Testis (tissue), 3 donors: Measurements from ENCODE around the gene NACC2. TPM values are rescaled to one million over a fixed set of nuclear protein-coding genes. Genes with fewer than 3 reads are reported as not detected.
"Not testable (repeated sequence)": the region's sequence is repeated elsewhere in the genome, so short reads cannot be mapped to it uniquely, and the experiment has no call there.

Experiments
- DNase-seq: peaks from one replicate; pipeline ENCODE4 v3.0.0-alpha.2; 2019
- H3K27ac ChIP-seq, 2 donors: fragments of 200-600 bp; sonication (generic); one replicate each; pipeline ENCODE4 v1.5.1; 2019
- H3K27me3 ChIP-seq: fragments of 200-600 bp; sonication (generic); one replicate; pipeline ENCODE4 v1.5.1; 2019
- H3K36me3 ChIP-seq: fragments of 200-600 bp; sonication (generic); one replicate; pipeline ENCODE4 v1.5.1; 2017; ENCODE audit warnings: low read depth; ENCODE audit errors: missing control alignments
- H3K4me1 ChIP-seq: fragments of 200-600 bp; sonication (generic); one replicate; pipeline ENCODE4 v1.5.1; 2019
- H3K4me3 ChIP-seq, 2 donors: fragments of 200-600 bp; sonication (generic); one replicate each; pipeline ENCODE4 v1.5.1; 2017 to 2019
- H3K9me3 ChIP-seq: fragments of 200-600 bp; sonication (generic); one replicate; pipeline ENCODE4 v1.5.1; 2017
- POLR2A ChIP-seq: fragments of 450-650 bp; IDR thresholded peaks from one replicate; pipeline ENCODE4 v1.6.1; 2017; ENCODE audit warnings: antibody characterized with exemption, mild to moderate bottlenecking, moderate library complexity
- WGBS, 2 donors: methylation state at CpG; one replicate each; pipeline ENCODE4 v1.1.5; 2018; 5-methylcytosine and 5-hydroxymethylcytosine counted together
- intact Hi-C: fragments of 100-400 bp; cut with DNase I; formaldehyde crosslinking; loops from one replicate; pipeline ENCODE4 v1.15.1; 2023; ENCODE audit warnings: low total_unique reads
- polyA plus RNA-seq: library from polyadenylated mRNA; stranded (reverse); fragments of 350-450 nt; fragmentation: Illumina TruSeq; extraction: RNeasy Lipid Tissue Mini Kit (QIAGEN cat#74804); gene quantifications from one replicate; pipeline ENCODE4 v1.2.3, GENCODE V29; 2014; ENCODE audit warnings: low read depth, low replicate concordance; ENCODE audit not compliant: insufficient read depth
- total RNA-seq, 2 donors: library from RNA; depleted of rRNA; stranded (reverse); fragments of >200 nt; gene quantifications; one replicate each; pipeline ENCODE4 v1.2.3, GENCODE V29; 2016
- TF ChIP-seq, protein P1 (sequence below), 3 experiments: fragments of 450-650 bp in 2 of 3; fragments of 200-600 bp in 1 of 3; sonication (generic) in 1 of 3; IDR thresholded peaks; one replicate each; pipeline ENCODE4 v1.5.1; 2016 to 2019; ENCODE audit warnings: antibody characterized with exemption in 3 of 3, mild to moderate bottlenecking in 2 of 3, moderate library complexity in 1 of 3

Gene NACC2
- total and polyA plus RNA-seq, 3 donors from 2014 or later, result 29.3 to 49.7 (median 49.5) TPM

GRCh38 chr9:136104488-136104800, 9.4 kb upstream of the NACC2 start:
- TF ChIP-seq, protein P1, sequence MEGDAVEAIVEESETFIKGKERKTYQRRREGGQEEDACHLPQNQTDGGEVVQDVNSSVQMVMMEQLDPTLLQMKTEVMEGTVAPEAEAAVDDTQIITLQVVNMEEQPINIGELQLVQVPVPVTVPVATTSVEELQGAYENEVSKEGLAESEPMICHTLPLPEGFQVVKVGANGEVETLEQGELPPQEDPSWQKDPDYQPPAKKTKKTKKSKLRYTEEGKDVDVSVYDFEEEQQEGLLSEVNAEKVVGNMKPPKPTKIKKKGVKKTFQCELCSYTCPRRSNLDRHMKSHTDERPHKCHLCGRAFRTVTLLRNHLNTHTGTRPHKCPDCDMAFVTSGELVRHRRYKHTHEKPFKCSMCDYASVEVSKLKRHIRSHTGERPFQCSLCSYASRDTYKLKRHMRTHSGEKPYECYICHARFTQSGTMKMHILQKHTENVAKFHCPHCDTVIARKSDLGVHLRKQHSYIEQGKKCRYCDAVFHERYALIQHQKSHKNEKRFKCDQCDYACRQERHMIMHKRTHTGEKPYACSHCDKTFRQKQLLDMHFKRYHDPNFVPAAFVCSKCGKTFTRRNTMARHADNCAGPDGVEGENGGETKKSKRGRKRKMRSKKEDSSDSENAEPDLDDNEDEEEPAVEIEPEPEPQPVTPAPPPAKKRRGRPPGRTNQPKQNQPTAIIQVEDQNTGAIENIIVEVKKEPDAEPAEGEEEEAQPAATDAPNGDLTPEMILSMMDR (IDR thresholded peaks at IDR 0.05), result no peak
- TF ChIP-seq POLR2A, result no peak
- no peaks in the 10 kb centered on the region for H3K9me3 ChIP-seq
- no peaks in the 10 kb centered on the region for H3K27me3 ChIP-seq
- no peak overlapping the region for H3K27ac ChIP-seq
- 75% methylated on average over 1 of the region's 1 CpG; no CpG with 5 or more reads in 1 of the 2 donors for WGBS, 2 donors
- DNase-seq, result no peak
- no peak overlapping the region for H3K4me3 ChIP-seq
- H3K36me3 ChIP-seq, result no peaks in the 10 kb centered on the region
- intact Hi-C loops, result no loop called here
- H3K4me1 ChIP-seq, result peaks cover 10% of the 10 kb centered on the region

DNA sequence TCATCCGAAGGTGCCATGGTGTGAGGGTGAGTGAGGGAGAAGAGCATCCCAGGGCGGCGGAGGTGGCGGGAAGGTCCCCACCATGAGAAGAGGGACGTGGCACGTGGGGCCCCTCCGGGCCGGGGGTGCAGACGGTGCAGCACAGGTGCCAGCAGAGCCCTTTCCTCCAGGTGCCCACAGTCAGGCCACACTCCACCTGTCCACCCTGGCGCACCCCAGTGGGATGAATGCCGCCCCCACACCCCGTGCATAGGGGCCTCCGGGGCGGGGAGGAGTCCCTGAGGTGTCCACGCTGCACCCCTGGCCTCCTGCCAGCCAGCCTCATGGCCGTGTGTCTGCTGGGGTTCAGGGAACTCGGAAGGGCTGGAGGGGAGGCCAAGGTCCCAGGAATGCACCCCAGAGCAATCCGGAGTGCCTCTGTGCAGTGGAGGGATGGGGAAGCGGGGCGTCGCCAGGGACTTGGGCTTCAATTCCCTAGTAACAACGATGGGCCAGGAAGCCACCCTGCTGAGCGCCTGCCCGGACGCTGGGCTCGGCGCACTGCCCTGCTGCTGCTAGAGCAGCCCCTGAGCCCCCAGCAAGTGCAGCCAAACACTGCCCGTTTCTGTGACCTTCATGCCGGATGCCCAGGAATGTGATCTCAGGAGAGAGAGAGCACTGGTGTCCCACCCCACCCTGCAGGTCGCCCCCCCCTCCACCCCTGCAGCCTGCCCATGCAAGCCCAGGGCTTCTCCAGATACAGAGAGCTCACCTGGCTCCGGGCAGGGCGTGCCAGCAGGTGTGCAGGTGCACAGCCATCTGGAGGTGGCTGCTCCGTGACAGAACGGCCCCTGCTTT, 8.8 kb upstream of the NACC2 start:
- 64 to 71% methylated on average over 3 to 34 of the region's 34 CpGs for WGBS, 2 donors
- H3K9me3 ChIP-seq, result no peaks in the 10 kb centered on the region
- H3K4me1 ChIP-seq, result peaks cover 5% of the 10 kb centered on the region

DNA sequence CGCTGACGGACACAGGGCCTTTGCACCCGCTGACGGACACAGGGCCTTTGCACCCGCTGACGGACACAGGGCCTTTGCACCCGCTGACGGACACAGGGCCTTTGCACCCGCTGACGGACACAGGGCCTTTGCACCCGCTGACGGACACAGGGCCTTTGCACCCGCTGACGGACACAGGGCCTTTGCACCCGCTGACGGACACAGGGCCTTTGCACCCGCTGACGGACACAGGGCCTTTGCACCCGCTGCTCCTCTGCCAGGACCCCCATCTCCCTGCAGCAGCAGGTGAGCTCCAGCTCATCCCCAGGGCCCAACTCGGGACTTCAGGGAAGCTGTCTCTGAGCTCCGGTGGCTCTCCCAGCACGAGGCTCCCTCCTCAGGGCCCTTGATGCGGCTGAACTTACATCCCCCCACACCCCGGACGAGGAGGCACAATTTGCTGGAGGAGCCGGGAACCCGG, 6.6 kb upstream of the NACC2 start:
- H3K4me3 ChIP-seq, H3K4me1 ChIP-seq, H3K27me3 ChIP-seq, H3K36me3 ChIP-seq, H3K9me3 ChIP-seq, intact Hi-C loops, H3K27ac ChIP-seq, DNase-seq: not testable (repeated sequence)
- 92% methylated on average over 12 of the region's 27 CpGs; no CpG with 5 or more reads in 1 of the 2 donors for WGBS, 2 donors

More for the DNA sequence above, 8.8 kb upstream of the NACC2 start:
- intact Hi-C loops, result no loop called here
- Histone ChIP-seq H3K36me3 (no peaks in the 10 kb centered on the region), H3K4me3 (no peak overlapping the region), H3K27me3 (no peaks in the 10 kb centered on the region), H3K27ac (no peak overlapping the region)
- TF ChIP-seq, protein P1 (IDR thresholded peaks at IDR 0.05), result no peak
- TF ChIP-seq POLR2A, result no peak
- DNase-seq, result no peak

DNA sequence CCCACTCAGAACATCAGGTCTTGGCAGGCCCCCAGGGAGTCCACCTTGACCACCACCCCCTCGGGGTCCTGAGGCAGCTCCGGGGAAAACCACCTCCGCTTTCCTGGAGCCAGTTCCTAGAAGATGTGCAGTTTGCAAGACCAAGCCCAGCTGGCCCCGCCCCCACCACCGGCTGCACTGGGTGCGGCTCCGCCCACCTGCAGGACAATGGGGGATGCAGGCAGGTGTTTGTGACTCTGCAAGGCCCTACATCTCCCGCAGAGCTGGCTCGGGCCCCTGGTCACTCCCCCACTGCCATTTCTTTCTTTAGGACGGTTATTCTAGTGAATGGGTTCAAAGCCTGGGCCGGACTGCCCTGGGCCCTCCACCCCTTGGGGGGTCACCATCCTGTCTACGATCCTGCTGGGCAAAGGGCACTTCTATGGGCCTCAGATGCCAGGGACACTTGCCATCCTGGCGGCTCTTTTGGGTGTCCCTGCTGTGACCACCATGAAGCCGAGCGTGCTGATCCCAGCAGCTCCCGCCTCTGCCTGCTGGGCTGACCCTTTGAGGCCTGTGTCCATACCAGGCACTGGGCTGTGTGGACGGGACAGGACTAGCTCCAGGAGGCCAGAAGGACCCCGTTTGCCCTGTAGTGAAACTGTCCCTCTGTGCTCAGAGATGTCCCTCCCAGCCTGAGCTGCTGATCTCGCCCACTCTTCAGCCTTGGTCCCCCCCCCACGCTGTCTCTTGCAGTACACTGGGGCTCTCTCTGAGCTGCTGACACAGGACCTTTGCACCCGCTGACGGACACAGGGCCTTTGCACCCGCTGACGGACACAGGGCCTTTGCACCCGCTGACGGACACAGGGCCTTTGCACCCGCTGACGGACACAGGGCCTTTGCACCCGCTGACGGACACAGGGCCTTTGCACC, 5.9 kb upstream of the NACC2 start:
- Histone ChIP-seq H3K4me1 (peaks cover 2% of the 10 kb centered on the region), H3K27ac (no peak overlapping the region), H3K9me3 (no peaks in the 10 kb centered on the region), H3K27me3 (no peaks in the 10 kb centered on the region), H3K36me3 (no peaks in the 10 kb centered on the region), H3K4me3 (no peak overlapping the region)
- no peak for TF ChIP-seq POLR2A
- TF ChIP-seq, protein P1 (IDR thresholded peaks at IDR 0.05), result no peak
- WGBS, 2 donors, result 74 to 80% methylated on average over 16 to 22 of the region's 30 CpGs
- DNase-seq, result no peak
- intact Hi-C loops, result no loop called here

GRCh38 chr9:136099542-136099941, 4.5 kb upstream of the NACC2 start:
- 58 to 59% methylated on average over 15 to 19 of the region's 25 CpGs for WGBS, 2 donors
- TF ChIP-seq POLR2A, result no peak
- TF ChIP-seq, protein P1 (IDR thresholded peaks at IDR 0.05), result no peak
- DNase-seq, result no peak
- Histone ChIP-seq H3K9me3 (no peaks in the 10 kb centered on the region), H3K27ac (no peak overlapping the region), H3K4me1 (peaks cover 5% of the 10 kb centered on the region), H3K27me3 (no peaks in the 10 kb centered on the region), H3K36me3 (no peaks in the 10 kb centered on the region), H3K4me3 (no peak overlapping the region)
- intact Hi-C loops, result no loop called here
